ENCODE measurements around the gene C1S.

Gene C1S

GRCh38 chr12:7068240-7068993 lies 7.9 kb downstream of the C1S start:
- Histone ChIP-seq H3K27ac (no peak overlapping the region; the same call in 1 of the 2 replicates), H3K27me3 (ENCODE audit: insufficient read depth, low read depth, severe bottlenecking) (no peaks in the 10 kb centered on the region), H3K36me3 (no peaks in the 10 kb centered on the region), H3K4me3 (ENCODE audit: low read depth, low read length) (no peak overlapping the region), H3K9me3 (ENCODE audit: severe bottlenecking) (no peaks in the 10 kb centered on the region)
- TF ChIP-seq, protein P1, sequence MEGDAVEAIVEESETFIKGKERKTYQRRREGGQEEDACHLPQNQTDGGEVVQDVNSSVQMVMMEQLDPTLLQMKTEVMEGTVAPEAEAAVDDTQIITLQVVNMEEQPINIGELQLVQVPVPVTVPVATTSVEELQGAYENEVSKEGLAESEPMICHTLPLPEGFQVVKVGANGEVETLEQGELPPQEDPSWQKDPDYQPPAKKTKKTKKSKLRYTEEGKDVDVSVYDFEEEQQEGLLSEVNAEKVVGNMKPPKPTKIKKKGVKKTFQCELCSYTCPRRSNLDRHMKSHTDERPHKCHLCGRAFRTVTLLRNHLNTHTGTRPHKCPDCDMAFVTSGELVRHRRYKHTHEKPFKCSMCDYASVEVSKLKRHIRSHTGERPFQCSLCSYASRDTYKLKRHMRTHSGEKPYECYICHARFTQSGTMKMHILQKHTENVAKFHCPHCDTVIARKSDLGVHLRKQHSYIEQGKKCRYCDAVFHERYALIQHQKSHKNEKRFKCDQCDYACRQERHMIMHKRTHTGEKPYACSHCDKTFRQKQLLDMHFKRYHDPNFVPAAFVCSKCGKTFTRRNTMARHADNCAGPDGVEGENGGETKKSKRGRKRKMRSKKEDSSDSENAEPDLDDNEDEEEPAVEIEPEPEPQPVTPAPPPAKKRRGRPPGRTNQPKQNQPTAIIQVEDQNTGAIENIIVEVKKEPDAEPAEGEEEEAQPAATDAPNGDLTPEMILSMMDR (IDR thresholded peaks at IDR 0.05; ENCODE audit: low read depth, low read length) = no peak
- peak; percentile 16 for DNase-seq

- no peaks in the 10 kb centered on the region for H3K36me3 ChIP-seq
- no peaks in the 10 kb centered on the region for H3K9me3 ChIP-seq (ENCODE audit: severe bottlenecking)
Observed at GRCh38 chr12:7068994-7069346, 8.5 kb downstream of the C1S start.

DNA sequence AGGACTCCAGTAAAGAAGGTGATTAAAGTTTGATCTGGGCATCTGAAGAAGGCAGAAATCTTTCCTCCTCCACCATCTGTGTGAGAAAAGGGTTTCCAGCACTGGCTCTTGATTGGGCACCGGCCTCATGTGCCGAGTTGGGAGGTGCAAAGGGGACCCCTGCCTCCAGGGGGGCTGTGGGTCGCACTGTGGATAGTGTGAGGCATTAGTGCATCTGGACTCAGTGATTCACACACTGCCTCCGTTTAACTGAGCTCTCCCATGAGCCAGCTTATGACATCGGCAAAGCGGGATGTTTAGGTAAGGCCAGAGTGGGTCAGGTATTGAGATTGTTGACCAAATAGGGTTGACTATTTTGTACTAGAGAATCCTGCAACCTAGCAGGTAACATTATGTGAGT lies 8.9 kb downstream of the C1S start:
- Histone ChIP-seq H3K27me3 (ENCODE audit: insufficient read depth, low read depth, severe bottlenecking) (no peaks in the 10 kb centered on the region), H3K4me3 (ENCODE audit: low read depth, low read length) (no peak overlapping the region), H3K36me3 (no peaks in the 10 kb centered on the region), H3K27ac (no peak overlapping the region), H3K9me3 (ENCODE audit: severe bottlenecking) (no peaks in the 10 kb centered on the region)
- no peak for DNase-seq
- TF ChIP-seq, protein P1 (IDR thresholded peaks at IDR 0.05; ENCODE audit: low read depth, low read length) = no peak

More at GRCh38 chr12:7068994-7069346, 8.5 kb downstream of the C1S start:
- H3K27me3 ChIP-seq (ENCODE audit: insufficient read depth, low read depth, severe bottlenecking) = no peaks in the 10 kb centered on the region
- no peak overlapping the region for H3K27ac ChIP-seq
- no peak overlapping the region for H3K4me3 ChIP-seq (ENCODE audit: low read depth, low read length)
- TF ChIP-seq, protein P1 (IDR thresholded peaks at IDR 0.05; ENCODE audit: low read depth, low read length) = no peak
- no peak for DNase-seq

GRCh38 chr12:7072035-7072434 lies 11.5 kb downstream of the C1S start:
- no peak overlapping the region for H3K27ac ChIP-seq
- H3K36me3 ChIP-seq = no peaks in the 10 kb centered on the region
- H3K4me3 ChIP-seq (ENCODE audit: low read depth, low read length) = no peak overlapping the region
- H3K9me3 ChIP-seq (ENCODE audit: severe bottlenecking) = no peaks in the 10 kb centered on the region
- DNase-seq = no peak
- H3K27me3 ChIP-seq (ENCODE audit: insufficient read depth, low read depth, severe bottlenecking) = no peaks in the 10 kb centered on the region
- TF ChIP-seq, protein P1 (IDR thresholded peaks at IDR 0.05; ENCODE audit: low read depth, low read length) = no peak

- TF ChIP-seq, protein P1 (IDR thresholded peaks at IDR 0.05; ENCODE audit: low read depth, low read length) = no peak
- H3K4me3 ChIP-seq (ENCODE audit: low read depth, low read length) = no peak overlapping the region
- H3K36me3 ChIP-seq = no peaks in the 10 kb centered on the region
- no peak overlapping the region for H3K27ac ChIP-seq
- no peaks in the 10 kb centered on the region for H3K27me3 ChIP-seq (ENCODE audit: insufficient read depth, low read depth, severe bottlenecking)
- DNase-seq = no peak
- no peaks in the 10 kb centered on the region for H3K9me3 ChIP-seq (ENCODE audit: severe bottlenecking)
Observed at GRCh38 chr12:7072554-7072953, 12.0 kb downstream of the C1S start.

GRCh38 chr12:7073946-7074345 lies 13.4 kb downstream of the C1S start:
- DNase-seq = no peak
- no peaks in the 10 kb centered on the region for H3K9me3 ChIP-seq (ENCODE audit: severe bottlenecking)
- TF ChIP-seq, protein P1 (IDR thresholded peaks at IDR 0.05; ENCODE audit: low read depth, low read length) = no peak

More at GRCh38 chr12:7073946-7074345, 13.4 kb downstream of the C1S start:
- Histone ChIP-seq H3K4me3 (ENCODE audit: low read depth, low read length) (no peak overlapping the region), H3K27ac (no peak overlapping the region), H3K36me3 (no peaks in the 10 kb centered on the region), H3K27me3 (ENCODE audit: insufficient read depth, low read depth, severe bottlenecking) (no peaks in the 10 kb centered on the region)

All from WERI-Rb-1 (cell line).